ENCODE data around the gene CRTC2.
"Not testable (repeated sequence)": the region's sequence is repeated elsewhere in the genome, so short reads cannot be mapped to it uniquely, and the experiment has no call there.

The CRTC2 gene

DNA sequence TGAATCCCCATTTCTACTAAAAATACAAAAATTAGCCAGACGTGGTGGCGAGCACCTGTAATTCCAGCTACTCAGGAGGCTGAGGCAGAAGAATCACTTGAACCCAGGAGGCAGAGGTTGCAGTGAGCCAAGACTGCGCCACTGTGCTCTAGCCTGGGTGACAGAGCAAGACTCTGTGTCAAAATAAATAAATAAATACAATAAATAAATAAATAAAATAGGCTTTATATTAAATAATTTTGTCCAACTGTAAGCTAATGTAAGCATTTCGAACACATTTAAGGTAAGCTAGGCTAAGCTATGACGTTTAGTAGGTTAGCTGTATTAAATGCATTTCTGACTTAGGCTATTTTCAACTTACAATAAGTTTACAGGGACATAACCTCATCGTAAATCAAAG lies 47.9 kb downstream of the CRTC2 start:
- WGBS = 100% methylated on average over 2 of the region's 6 CpGs
- H3K4me3 ChIP-seq (ENCODE audit: insufficient read depth in 1 of 2, low read depth in 1 of 2, low read length in 2 of 2) = not testable (repeated sequence)

GRCh38 chr1:153908071-153908470 lies 50.3 kb downstream of the CRTC2 start:
- 100% methylated on average over 1 of the region's 6 CpGs for WGBS
- no peaks in the 10 kb centered on the region for H3K9me3 ChIP-seq (ENCODE audit: control insufficient read depth, low read length)
- H3K4ac ChIP-seq (ENCODE audit: low read depth in 1 of 2, low read length in 2 of 2) = no peak overlapping the region
- no peak overlapping the region for H3K4me2 ChIP-seq (ENCODE audit: low read length, poor library complexity, severe bottlenecking)
- no peak overlapping the region for H3K14ac ChIP-seq (ENCODE audit: low read length in 2 of 2)
- H3K79me1 ChIP-seq (replicated peaks; ENCODE audit: low read length, poor library complexity, severe bottlenecking) = peaks cover 1% of the 10 kb centered on the region
- H2AK5ac ChIP-seq (ENCODE audit: low read length, severe bottlenecking) = no peak overlapping the region
- H3K4me1 ChIP-seq (ENCODE audit: control insufficient read depth, insufficient read depth, low read depth, low read length) = peaks cover 8% of the 10 kb centered on the region
- H4K91ac ChIP-seq (ENCODE audit: low read length) = no peak overlapping the region
- H3K27me3 ChIP-seq (ENCODE audit: control insufficient read depth in 1 of 2, insufficient read depth in 1 of 2, low read length in 2 of 2) = no peaks in the 10 kb centered on the region
- H3K18ac ChIP-seq (ENCODE audit: low read depth in 1 of 2, low read length in 2 of 2) = no peak overlapping the region
- H2BK5ac ChIP-seq (ENCODE audit: low read depth, low read length, poor library complexity, severe bottlenecking) = no peak overlapping the region
- no peak overlapping the region for H2AFZ ChIP-seq (ENCODE audit: low read depth, low read length)
- no peak for DNase-seq
- no peak overlapping the region for H3K23ac ChIP-seq (ENCODE audit: low read length in 2 of 2)
- H3K27ac ChIP-seq (ENCODE audit: low read length, poor library complexity, severe bottlenecking) = no peak overlapping the region
- no peak overlapping the region for H3K4me3 ChIP-seq (ENCODE audit: insufficient read depth in 1 of 2, low read depth in 1 of 2, low read length in 2 of 2)
- no peak overlapping the region for H2BK15ac ChIP-seq (ENCODE audit: low read depth, poor library complexity, severe bottlenecking)
- H3K9ac ChIP-seq (ENCODE audit: low read length) = no peak overlapping the region
- no peak overlapping the region for H4K8ac ChIP-seq (ENCODE audit: low read length)
- H2BK120ac ChIP-seq (ENCODE audit: low read depth, low read length) = no peak overlapping the region
- peaks cover 2 to 12% of the 10 kb centered on the region in 2 experiments for H3K36me3 ChIP-seq (ENCODE audit: control insufficient read depth in 1 of 2, insufficient read depth in 2 of 2, low read depth in 1 of 2, low read length in 2 of 2)
- no peak overlapping the region for H2BK12ac ChIP-seq (ENCODE audit: low read length in 2 of 2)

More for the DNA sequence above, 47.9 kb downstream of the CRTC2 start:
- peaks cover 4 to 12% of the 10 kb centered on the region in 2 experiments for H3K36me3 ChIP-seq (ENCODE audit: control insufficient read depth in 1 of 2, insufficient read depth in 2 of 2, low read depth in 1 of 2, low read length in 2 of 2)
- H4K8ac ChIP-seq (ENCODE audit: low read length); H2BK5ac ChIP-seq (ENCODE audit: low read depth, low read length, poor library complexity, severe bottlenecking); H4K91ac ChIP-seq (ENCODE audit: low read length); H3K14ac ChIP-seq (ENCODE audit: low read length in 2 of 2); H3K4me2 ChIP-seq (ENCODE audit: low read length, poor library complexity, severe bottlenecking); H2BK15ac ChIP-seq (ENCODE audit: low read depth, poor library complexity, severe bottlenecking); H2AFZ ChIP-seq (ENCODE audit: low read depth, low read length); H3K4ac ChIP-seq (ENCODE audit: low read depth in 1 of 2, low read length in 2 of 2); DNase-seq; H2BK12ac ChIP-seq (ENCODE audit: low read length in 2 of 2); H2AK5ac ChIP-seq (ENCODE audit: low read length, severe bottlenecking); H3K9ac ChIP-seq (ENCODE audit: low read length); H3K27me3 ChIP-seq (ENCODE audit: control insufficient read depth in 1 of 2, insufficient read depth in 1 of 2, low read length in 2 of 2); H3K23ac ChIP-seq (ENCODE audit: low read length in 2 of 2); H3K9me3 ChIP-seq (ENCODE audit: control insufficient read depth, low read length); H3K79me1 ChIP-seq (replicated peaks; ENCODE audit: low read length, poor library complexity, severe bottlenecking); H3K4me1 ChIP-seq (ENCODE audit: control insufficient read depth, insufficient read depth, low read depth, low read length); H2BK120ac ChIP-seq (ENCODE audit: low read depth, low read length); H3K18ac ChIP-seq (ENCODE audit: low read depth in 1 of 2, low read length in 2 of 2); H3K27ac ChIP-seq (ENCODE audit: low read length, poor library complexity, severe bottlenecking): not testable (repeated sequence)

DNA sequence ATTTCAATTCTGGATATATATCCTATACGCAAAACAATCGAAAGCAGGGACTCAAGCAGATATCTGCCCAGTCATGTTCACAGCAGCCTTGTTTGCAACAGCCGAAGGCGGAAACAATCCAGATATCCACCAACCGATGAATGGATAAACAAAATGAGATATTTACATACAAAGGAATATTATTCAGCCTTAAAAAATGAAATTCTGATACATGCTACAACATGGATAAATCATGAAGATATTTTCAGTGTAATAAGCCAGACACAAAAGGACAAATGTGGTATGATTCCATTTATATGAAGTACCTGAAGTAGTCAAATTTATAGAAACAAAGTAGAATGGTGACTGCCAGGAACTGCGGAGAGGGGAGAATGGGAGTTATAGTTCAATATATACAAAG lies 51.3 kb downstream of the CRTC2 start:
- H3K4ac ChIP-seq (ENCODE audit: low read depth in 1 of 2, low read length in 2 of 2) = no peak overlapping the region
- H2BK15ac ChIP-seq (ENCODE audit: low read depth, poor library complexity, severe bottlenecking) = no peak overlapping the region
- no peak overlapping the region for H4K91ac ChIP-seq (ENCODE audit: low read length)
- no peak for DNase-seq
- H2AK5ac ChIP-seq (ENCODE audit: low read length, severe bottlenecking) = no peak overlapping the region
- H3K4me2 ChIP-seq (ENCODE audit: low read length, poor library complexity, severe bottlenecking) = no peak overlapping the region
- WGBS = 100% methylated on average over 3 of the region's 6 CpGs
- peaks cover 1% of the 10 kb centered on the region for H3K79me1 ChIP-seq (replicated peaks; ENCODE audit: low read length, poor library complexity, severe bottlenecking)
- H2BK5ac ChIP-seq (ENCODE audit: low read depth, low read length, poor library complexity, severe bottlenecking) = no peak overlapping the region
- no peak overlapping the region for H3K9ac ChIP-seq (ENCODE audit: low read length)
- H3K4me1 ChIP-seq (ENCODE audit: control insufficient read depth, insufficient read depth, low read depth, low read length) = peaks cover 8% of the 10 kb centered on the region
- H3K23ac ChIP-seq (ENCODE audit: low read length in 2 of 2) = no peak overlapping the region
- no peak overlapping the region for H4K8ac ChIP-seq (ENCODE audit: low read length)
- no peaks in the 10 kb centered on the region for H3K9me3 ChIP-seq (ENCODE audit: control insufficient read depth, low read length)
- H3K36me3 ChIP-seq (ENCODE audit: control insufficient read depth in 1 of 2, insufficient read depth in 2 of 2, low read depth in 1 of 2, low read length in 2 of 2) = peaks cover 6 to 12% of the 10 kb centered on the region in 2 experiments
- H3K4me3 ChIP-seq (ENCODE audit: insufficient read depth in 1 of 2, low read depth in 1 of 2, low read length in 2 of 2) = no peak overlapping the region
- H2AFZ ChIP-seq (ENCODE audit: low read depth, low read length) = no peak overlapping the region
- H3K14ac ChIP-seq (ENCODE audit: low read length in 2 of 2) = no peak overlapping the region
- no peak overlapping the region for H2BK12ac ChIP-seq (ENCODE audit: low read length in 2 of 2)
- H2BK120ac ChIP-seq (ENCODE audit: low read depth, low read length) = no peak overlapping the region
- no peak overlapping the region for H3K27ac ChIP-seq (ENCODE audit: low read length, poor library complexity, severe bottlenecking)
- no peaks in the 10 kb centered on the region for H3K27me3 ChIP-seq (ENCODE audit: control insufficient read depth in 1 of 2, insufficient read depth in 1 of 2, low read length in 2 of 2)
- no peak overlapping the region for H3K18ac ChIP-seq (ENCODE audit: low read depth in 1 of 2, low read length in 2 of 2)

DNA sequence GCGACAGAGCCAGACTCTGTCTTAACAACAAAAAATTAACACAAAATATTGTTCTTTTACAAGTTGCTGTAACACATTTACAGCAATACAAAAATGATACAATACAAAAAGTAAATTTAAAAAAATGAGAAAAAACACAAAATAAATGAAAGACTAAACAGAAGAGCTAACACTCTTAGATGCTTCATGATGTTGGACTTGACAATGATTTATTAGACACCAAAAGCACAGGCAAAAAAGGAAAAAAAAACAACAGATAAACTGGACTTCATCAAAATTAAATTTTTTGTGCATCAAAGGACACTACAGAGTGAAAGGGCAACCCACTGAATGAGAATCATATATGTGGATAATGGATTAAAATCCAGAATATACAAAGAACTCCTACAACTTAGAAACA lies 52.0 kb downstream of the CRTC2 start:
- H2BK12ac ChIP-seq (ENCODE audit: low read length in 2 of 2) = no peak overlapping the region
- no peak overlapping the region for H3K4me3 ChIP-seq (ENCODE audit: insufficient read depth in 1 of 2, low read depth in 1 of 2, low read length in 2 of 2)
- H3K79me1 ChIP-seq (replicated peaks; ENCODE audit: low read length, poor library complexity, severe bottlenecking) = peaks cover 1% of the 10 kb centered on the region
- H3K4me1 ChIP-seq (ENCODE audit: control insufficient read depth, insufficient read depth, low read depth, low read length) = peaks cover 8% of the 10 kb centered on the region
- H3K9ac ChIP-seq (ENCODE audit: low read length) = no peak overlapping the region
- H2BK15ac ChIP-seq (ENCODE audit: low read depth, poor library complexity, severe bottlenecking) = no peak overlapping the region
- WGBS = no CpG with 5 or more reads among the region's 1 CpG
- no peak overlapping the region for H4K8ac ChIP-seq (ENCODE audit: low read length)
- peaks cover 6 to 12% of the 10 kb centered on the region in 2 experiments for H3K36me3 ChIP-seq (ENCODE audit: control insufficient read depth in 1 of 2, insufficient read depth in 2 of 2, low read depth in 1 of 2, low read length in 2 of 2)
- no peak overlapping the region for H2BK120ac ChIP-seq (ENCODE audit: low read depth, low read length)
- no peak overlapping the region for H3K4ac ChIP-seq (ENCODE audit: low read depth in 1 of 2, low read length in 2 of 2)
- H3K4me2 ChIP-seq (ENCODE audit: low read length, poor library complexity, severe bottlenecking) = no peak overlapping the region
- no peaks in the 10 kb centered on the region for H3K9me3 ChIP-seq (ENCODE audit: control insufficient read depth, low read length)
- H3K23ac ChIP-seq (ENCODE audit: low read length in 2 of 2) = no peak overlapping the region
- H2AK5ac ChIP-seq (ENCODE audit: low read length, severe bottlenecking) = no peak overlapping the region
- no peak overlapping the region for H2BK5ac ChIP-seq (ENCODE audit: low read depth, low read length, poor library complexity, severe bottlenecking)
- no peak overlapping the region for H3K14ac ChIP-seq (ENCODE audit: low read length in 2 of 2)
- no peak overlapping the region for H3K18ac ChIP-seq (ENCODE audit: low read depth in 1 of 2, low read length in 2 of 2)
- H3K27ac ChIP-seq (ENCODE audit: low read length, poor library complexity, severe bottlenecking) = no peak overlapping the region
- no peak for DNase-seq
- H2AFZ ChIP-seq (ENCODE audit: low read depth, low read length) = no peak overlapping the region
- H4K91ac ChIP-seq (ENCODE audit: low read length) = no peak overlapping the region
- no peaks in the 10 kb centered on the region for H3K27me3 ChIP-seq (ENCODE audit: control insufficient read depth in 1 of 2, insufficient read depth in 1 of 2, low read length in 2 of 2)
